ENCODE measurements around the gene OR2T6.

The OR2T6 gene

DNA sequence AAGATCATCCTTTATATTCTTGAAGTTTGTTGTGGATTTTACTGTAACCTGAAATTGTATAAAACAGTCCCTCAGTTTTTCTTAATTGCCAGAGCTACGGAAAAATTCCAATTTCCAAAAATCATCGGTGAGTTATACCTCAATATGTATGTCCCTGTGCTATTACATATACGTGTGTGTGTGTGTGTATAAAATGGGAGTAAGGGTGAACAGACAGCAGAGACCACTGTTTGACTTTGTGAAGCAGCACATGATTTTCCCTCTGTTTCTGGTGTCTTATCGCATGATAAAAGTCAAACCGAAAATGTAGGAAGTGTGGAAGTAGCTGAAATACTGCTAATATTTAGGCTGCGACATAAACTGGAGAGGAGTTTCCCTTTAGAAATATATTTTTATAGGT lies 28.5 kb downstream of the OR2T6 start:
- no peak overlapping the region for H3K27ac ChIP-seq (ENCODE audit: low read length)
- no peaks in the 10 kb centered on the region for H3K79me2 ChIP-seq (ENCODE audit: low read length)
- no peak for DNase-seq
- no peaks in the 10 kb centered on the region for H4K20me1 ChIP-seq (ENCODE audit: insufficient read depth, low read length)
- H3K27me3 ChIP-seq (replicated peaks; ENCODE audit: insufficient read depth, low read length): no peaks in the 10 kb centered on the region
- no peak overlapping the region for H2AFZ ChIP-seq (ENCODE audit: low read length)
- H3K9me2 ChIP-seq (replicated peaks; ENCODE audit: insufficient read depth, low read length): no peaks in the 10 kb centered on the region
- no peak overlapping the region for H3K9ac ChIP-seq (ENCODE audit: low read length)
- H3K4me2 ChIP-seq (ENCODE audit: low read depth, low read length): no peak overlapping the region
- TF ChIP-seq EZH2 (optimal IDR thresholded peaks at IDR 0.05; ENCODE audit: low read depth, low read length) (no peak), CTCF (IDR thresholded peaks at IDR 0.05; ENCODE audit: low read length) (peak; percentile 21)
- H3K4me1 ChIP-seq (ENCODE audit: low read length): no peaks in the 10 kb centered on the region
- no peaks in the 10 kb centered on the region for H3K36me3 ChIP-seq (replicated peaks; ENCODE audit: insufficient read depth, low read length)
- no peaks in the 10 kb centered on the region for H3F3A ChIP-seq (ENCODE audit: insufficient read depth, low read length)
- no peaks in the 10 kb centered on the region for H3K9me3 ChIP-seq (replicated peaks; ENCODE audit: insufficient read depth, low read length)
- H3K4me3 ChIP-seq (ENCODE audit: low read length): no peak overlapping the region

DNA sequence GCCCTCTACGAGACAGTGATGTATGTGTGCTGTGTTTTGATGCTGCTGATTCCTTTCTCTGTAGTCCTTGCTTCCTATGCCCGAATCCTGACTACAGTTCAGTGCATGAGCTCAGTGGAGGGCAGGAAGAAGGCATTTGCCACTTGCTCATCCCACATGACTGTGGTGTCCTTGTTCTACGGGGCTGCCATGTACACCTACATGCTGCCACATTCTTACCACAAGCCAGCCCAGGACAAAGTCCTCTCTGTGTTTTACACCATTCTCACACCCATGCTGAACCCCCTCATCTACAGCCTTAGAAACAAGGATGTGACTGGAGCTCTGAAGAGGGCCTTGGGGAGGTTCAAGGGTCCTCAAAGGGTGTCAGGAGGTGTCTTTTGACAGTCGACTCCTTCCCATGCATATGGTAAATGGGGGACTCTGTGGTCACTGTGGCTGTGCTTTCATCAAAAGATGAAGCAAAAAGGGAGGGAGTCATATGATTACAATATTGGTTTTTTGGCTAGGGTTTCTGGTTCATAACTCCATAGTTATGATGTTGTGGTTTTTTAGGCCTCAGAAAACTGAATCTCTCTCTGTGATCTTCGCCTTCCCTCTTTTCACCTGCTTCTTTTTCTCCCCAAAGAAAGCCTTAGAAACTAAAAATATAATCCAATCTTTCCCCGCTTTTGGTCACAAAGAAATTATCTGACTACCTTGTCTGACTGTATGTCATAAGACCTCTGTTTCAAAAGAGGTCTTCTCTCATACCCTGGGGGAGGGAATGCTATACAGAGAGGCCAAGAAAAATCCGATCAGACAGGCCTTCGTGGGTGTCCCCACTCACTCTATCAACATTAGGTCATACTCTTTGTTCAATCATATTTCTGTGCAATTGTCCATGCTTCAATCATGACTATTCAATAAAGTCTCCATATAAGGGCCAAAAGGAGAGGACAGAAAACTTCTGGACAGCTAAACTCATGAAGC lies 31.5 kb downstream of the OR2T6 start:
- H3K79me2 ChIP-seq (ENCODE audit: low read length): no peaks in the 10 kb centered on the region
- DNase-seq: no peak
- H3K4me2 ChIP-seq (ENCODE audit: low read depth, low read length): no peak overlapping the region
- H3K9me2 ChIP-seq (replicated peaks; ENCODE audit: insufficient read depth, low read length): no peaks in the 10 kb centered on the region
- no peak for TF ChIP-seq EZH2 (optimal IDR thresholded peaks at IDR 0.05; ENCODE audit: low read depth, low read length)
- no peak for TF ChIP-seq EZH2phosphoT487 (IDR thresholded peaks at IDR 0.05; ENCODE audit: low read length)
- no peak for TF ChIP-seq CTCF (IDR thresholded peaks at IDR 0.05; ENCODE audit: low read length)
- no peaks in the 10 kb centered on the region for H3K27me3 ChIP-seq (replicated peaks; ENCODE audit: insufficient read depth, low read length)
- H3K4me1 ChIP-seq (ENCODE audit: low read length): no peaks in the 10 kb centered on the region
- H2AFZ ChIP-seq (ENCODE audit: low read length): no peak overlapping the region
- no peaks in the 10 kb centered on the region for H3K9me3 ChIP-seq (replicated peaks; ENCODE audit: insufficient read depth, low read length)
- no peaks in the 10 kb centered on the region for H3F3A ChIP-seq (ENCODE audit: insufficient read depth, low read length)
- no peaks in the 10 kb centered on the region for H4K20me1 ChIP-seq (ENCODE audit: insufficient read depth, low read length)
- H3K36me3 ChIP-seq (replicated peaks; ENCODE audit: insufficient read depth, low read length): no peaks in the 10 kb centered on the region
- no peak overlapping the region for H3K27ac ChIP-seq (ENCODE audit: low read length)
- no peak overlapping the region for H3K9ac ChIP-seq (ENCODE audit: low read length)
- no peak overlapping the region for H3K4me3 ChIP-seq (ENCODE audit: low read length)

GRCh38 chr1:248416226-248416625 lies 40.7 kb downstream of the OR2T6 start:
- DNase-seq: no peak
- no peak for TF ChIP-seq EZH2phosphoT487 (IDR thresholded peaks at IDR 0.05; ENCODE audit: low read length)
- no peak for TF ChIP-seq CTCF (IDR thresholded peaks at IDR 0.05; ENCODE audit: low read length)
- no peak for TF ChIP-seq EZH2 (optimal IDR thresholded peaks at IDR 0.05; ENCODE audit: low read depth, low read length)
- H3K4me2 ChIP-seq (ENCODE audit: low read depth, low read length): no peak overlapping the region

More at GRCh38 chr1:248416226-248416625, 40.7 kb downstream of the OR2T6 start:
- no peaks in the 10 kb centered on the region for H3K36me3 ChIP-seq (replicated peaks; ENCODE audit: insufficient read depth, low read length)
- H3K4me1 ChIP-seq (ENCODE audit: low read length): no peaks in the 10 kb centered on the region
- no peak overlapping the region for H3K9ac ChIP-seq (ENCODE audit: low read length)
- no peaks in the 10 kb centered on the region for H3K27me3 ChIP-seq (replicated peaks; ENCODE audit: insufficient read depth, low read length)
- no peaks in the 10 kb centered on the region for H4K20me1 ChIP-seq (ENCODE audit: insufficient read depth, low read length)
- no peaks in the 10 kb centered on the region for H3K9me2 ChIP-seq (replicated peaks; ENCODE audit: insufficient read depth, low read length)
- no peak overlapping the region for H3K27ac ChIP-seq (ENCODE audit: low read length)
- no peaks in the 10 kb centered on the region for H3K79me2 ChIP-seq (ENCODE audit: low read length)
- no peak overlapping the region for H2AFZ ChIP-seq (ENCODE audit: low read length)
- H3F3A ChIP-seq (ENCODE audit: insufficient read depth, low read length): no peaks in the 10 kb centered on the region
- H3K4me3 ChIP-seq (ENCODE audit: low read length): no peak overlapping the region
- H3K9me3 ChIP-seq (replicated peaks; ENCODE audit: insufficient read depth, low read length): no peaks in the 10 kb centered on the region

All from MM.1S (cell line).